Stimulated activated CD4-positive, alpha-beta T cell treated with anti-CD3 and anti-CD28 coated beads, Interleukin-12 subunit alpha, Interleukin-12 subunit beta, amount 100 ng/mL, for 4 hours (primary cell): ENCODE results near the gene HNMT.
"Not testable (repeated sequence)": the region's sequence is repeated elsewhere in the genome, so short reads cannot be mapped to it uniquely, and the experiment has no call there.

Experiments used
- DNase-seq: peaks from one replicate; pipeline ENCODE4 v3.0.0-alpha.2; 2020

The HNMT gene

GRCh38 chr2:138016351-138017087, 52.2 kb downstream of the HNMT start:
- no peak for DNase-seq

GRCh38 chr2:138017824-138018223, 53.6 kb downstream of the HNMT start:
- no peak for DNase-seq

GRCh38 chr2:138018866-138019688, 54.8 kb downstream of the HNMT start:
- no peak for DNase-seq

GRCh38 chr2:138020432-138020831, 56.2 kb downstream of the HNMT start:
- DNase-seq = no peak

- no peak for DNase-seq
Observed at GRCh38 chr2:138021154-138021553, 56.9 kb downstream of the HNMT start.

GRCh38 chr2:138023298-138023697, 59.0 kb downstream of the HNMT start:
- no peak for DNase-seq

- no peak for DNase-seq
Observed at GRCh38 chr2:138023976-138024375, 59.7 kb downstream of the HNMT start.

GRCh38 chr2:138026111-138027020, 62.1 kb downstream of the HNMT start:
- DNase-seq = no peak

GRCh38 chr2:138028538-138028937, 64.3 kb downstream of the HNMT start:
- DNase-seq = no peak

- no peak for DNase-seq
Observed at GRCh38 chr2:138029276-138029675, 65.0 kb downstream of the HNMT start.

- no peak for DNase-seq
Observed at GRCh38 chr2:138030459-138030858, 66.2 kb downstream of the HNMT start.

- no peak for DNase-seq
Observed at GRCh38 chr2:138032334-138032733, 68.1 kb downstream of the HNMT start.

- no peak for DNase-seq
Observed at GRCh38 chr2:138034536-138034935, 70.3 kb downstream of the HNMT start.

- no peak for DNase-seq
Observed at GRCh38 chr2:138035608-138036217, 71.4 kb downstream of the HNMT start.

GRCh38 chr2:138036522-138036921, 72.2 kb downstream of the HNMT start:
- DNase-seq = no peak

GRCh38 chr2:138037090-138037489, 72.8 kb downstream of the HNMT start:
- no peak for DNase-seq

GRCh38 chr2:138040616-138041015, 76.3 kb downstream of the HNMT start:
- DNase-seq = no peak

- DNase-seq = no peak
Observed at GRCh38 chr2:138042311-138042710, 78.0 kb downstream of the HNMT start.

GRCh38 chr2:138043588-138043987, 79.3 kb downstream of the HNMT start:
- DNase-seq = not testable (repeated sequence)

GRCh38 chr2:138058427-138058826, 94.2 kb downstream of the HNMT start:
- no peak for DNase-seq

- no peak for DNase-seq
Observed at GRCh38 chr2:138059487-138060300, 95.4 kb downstream of the HNMT start.

- no peak for DNase-seq
Observed at GRCh38 chr2:138060301-138060635, 96.0 kb downstream of the HNMT start.
